Right lobe of liver (tissue), 6 donors: ENCODE data around the gene RNPS1. TPM values are rescaled to one million over a fixed set of nuclear protein-coding genes. Genes with fewer than 3 reads are reported as not detected.

ENCODE experiments used
- ATAC-seq, 4 donors: fragments of 200-7000 bp; cut with Tn5 transposase; one replicate each; pipeline ENCODE4 v1.9.1; 2020; ENCODE audit warnings: mild to moderate bottlenecking in 4 of 4, moderate library complexity in 4 of 4
- DNase-seq, 3 donors: peaks; one replicate each; pipeline ENCODE4 v3.0.0-alpha.2; 2020
- H3K27ac ChIP-seq, 3 donors: fragments of 200-600 bp; one replicate each; pipeline ENCODE4 v1.8.0; 2022
- H3K27me3 ChIP-seq, 2 donors: fragments of 200-600 bp; one replicate each; pipeline ENCODE4 v1.8.0; 2022
- H3K36me3 ChIP-seq, 4 donors: fragments of 200-600 bp; sonication (generic) in 1 of 4; one replicate each; pipeline versions ENCODE4 v1.5.1 to v1.8.0; 2017 to 2022; ENCODE audit warnings: control low read depth in 1 of 4
- H3K4me1 ChIP-seq, 4 donors: fragments of 200-600 bp; sonication (generic) in 1 of 4; one replicate each; pipeline versions ENCODE4 v1.5.1 to v1.8.0; 2017 to 2022; ENCODE audit warnings: control low read depth in 1 of 4
- H3K4me3 ChIP-seq, 3 donors: fragments of 200-600 bp; one replicate each; pipeline ENCODE4 v1.8.0; 2022
- H3K9me3 ChIP-seq, 4 donors: fragments of 200-600 bp; sonication (generic) in 1 of 4; one replicate each; pipeline versions ENCODE4 v1.5.1 to v1.8.0; 2017 to 2022; ENCODE audit warnings: control low read depth in 1 of 4
- CTCF ChIP-seq, 4 donors: fragments of 200-600 bp in 3 of 4; fragments of 450-650 bp in 1 of 4; IDR thresholded peaks; one replicate each; pipeline versions ENCODE4 v1.5.1 to v1.8.0; 2016 to 2022; ENCODE audit warnings: antibody characterized with exemption in 4 of 4, mild to moderate bottlenecking in 2 of 4
- POLR2A ChIP-seq: fragments of 450-650 bp; IDR thresholded peaks from one replicate; pipeline ENCODE4 v1.6.1; 2017; ENCODE audit warnings: antibody characterized with exemption, mild to moderate bottlenecking
- WGBS: methylation state at CpG from one replicate; pipeline ENCODE4 v1.1.6; 2018; ENCODE audit warnings: low coverage, low lambda C conversion rate; ENCODE audit not compliant: insufficient coverage; ENCODE audit errors: missing lambda C conversion rate; 5-methylcytosine and 5-hydroxymethylcytosine counted together
- intact Hi-C, 2 donors: fragments of 100-400 bp; cut with DNase I; formaldehyde crosslinking; loops; one replicate each; pipeline versions ENCODE4 v1.11.2 to v1.14.1; 2022
- total RNA-seq, 6 experiments: library from RNA; depleted of rRNA in 2 of 6; stranded (reverse); fragments of >200 nt in 2 of 6; fragmentation: NEBNext Ultra II Directional in 3 of 6; extraction: Animal tissue kit (Norgen Biotek cat#: 25700) in 3 of 6; gene quantifications; one replicate each; pipeline versions ENCODE4 v1.1.0 to v1.2.4, GENCODE V29; 2016 to 2023
- donor health status: DM: no; HTN: yes; CAD: no.
- donor health status: DM: no; HTN: no; CAD: no.
- donor health status: DM: no; HTN: no; CAD: no.
- donor health status: DM: no; HTN: yes; CAD: no.
- donor health status: DM: no; HTN: yes; CAD: no.

The RNPS1 gene
- total RNA-seq, 6 experiments from 2014 or later = 29.0 to 61.9 (median 38.9) TPM

GRCh38 chr16:2246301-2246885 lies 21.5 kb downstream of the RNPS1 start:
- WGBS = 90% methylated on average over 2 of the region's 18 CpGs
- no peaks in the 10 kb centered on the region for H3K27me3 ChIP-seq
- no peaks in the 10 kb centered on the region for H3K9me3 ChIP-seq
- peaks cover 0 to 50% (median 17%) of the 10 kb centered on the region in 4 donors for H3K36me3 ChIP-seq
- intact Hi-C loops = no loop called here
- no peak overlapping the region for H3K27ac ChIP-seq
- ATAC-seq (no peak), DNase-seq (no peak)
- H3K4me3 ChIP-seq = no peak overlapping the region
- H3K4me1 ChIP-seq = peaks cover 0 to 23% (median 5%) of the 10 kb centered on the region in 4 donors
- TF ChIP-seq POLR2A = no peak

GRCh38 chr16:2244926-2245795 lies 22.8 kb downstream of the RNPS1 start:
- ATAC-seq (peak in 1 of 4 donors; percentile 5), DNase-seq (peak in 1 of 3 donors; percentile 10)
- H3K9me3 ChIP-seq = no peaks in the 10 kb centered on the region
- WGBS = 96% methylated on average over 10 of the region's 30 CpGs
- H3K27ac ChIP-seq = no peak overlapping the region
- peaks cover 0 to 50% (median 18%) of the 10 kb centered on the region in 4 donors for H3K36me3 ChIP-seq
- TF ChIP-seq CTCF (IDR thresholded peaks at IDR 0.05) (no peak), POLR2A (no peak)
- H3K4me1 ChIP-seq = peaks cover 0 to 17% (median 5%) of the 10 kb centered on the region in 4 donors
- no peaks in the 10 kb centered on the region for H3K27me3 ChIP-seq
- intact Hi-C loops = no loop called here
- H3K4me3 ChIP-seq = no peak overlapping the region

- ATAC-seq = peak in 1 of 4 donors; percentile 12
- DNase-seq = peak in 1 of 3 donors; percentile 18
- Histone ChIP-seq H3K36me3 (peaks cover 0 to 50% (median 18%) of the 10 kb centered on the region in 4 donors), H3K27ac (no peak overlapping the region), H3K4me1 (peaks cover 0 to 10% (median 4%) of the 10 kb centered on the region in 4 donors), H3K9me3 (no peaks in the 10 kb centered on the region), H3K4me3 (no peak overlapping the region), H3K27me3 (no peaks in the 10 kb centered on the region)
- intact Hi-C loops = no loop called here
- TF ChIP-seq POLR2A = no peak
- no peak for TF ChIP-seq CTCF (IDR thresholded peaks at IDR 0.05)
- WGBS = 95% methylated on average over 4 of the region's 17 CpGs
Measured at GRCh38 chr16:2244301-2244700, 23.6 kb downstream of the RNPS1 start.

- H3K9me3 ChIP-seq = no peaks in the 10 kb centered on the region
- peaks cover 0 to 50% (median 18%) of the 10 kb centered on the region in 4 donors for H3K36me3 ChIP-seq
- TF ChIP-seq POLR2A (no peak), CTCF (IDR thresholded peaks at IDR 0.05) (no peak)
- DNase-seq = no peak
- ATAC-seq = no peak
- H3K27ac ChIP-seq = no peak overlapping the region
- peaks cover 0 to 5% (median 2%) of the 10 kb centered on the region in 4 donors for H3K4me1 ChIP-seq
- H3K27me3 ChIP-seq = no peaks in the 10 kb centered on the region
- 86% methylated on average over 8 of the region's 11 CpGs for WGBS
- intact Hi-C loops = no loop called here
- H3K4me3 ChIP-seq = no peak overlapping the region
Measured at GRCh38 chr16:2243781-2244180, 24.1 kb downstream of the RNPS1 start.

- TF ChIP-seq CTCF (IDR thresholded peaks at IDR 0.05) (no peak), POLR2A (no peak)
- H3K4me1 ChIP-seq = no peaks in the 10 kb centered on the region
- WGBS = no CpG with 5 or more reads among the region's 19 CpGs
- peaks cover 0 to 50% (median 18%) of the 10 kb centered on the region in 4 donors for H3K36me3 ChIP-seq
- no peaks in the 10 kb centered on the region for H3K9me3 ChIP-seq
- intact Hi-C loops = no loop called here
- DNase-seq (no peak), ATAC-seq (no peak)
- no peaks in the 10 kb centered on the region for H3K27me3 ChIP-seq
- no peak overlapping the region for H3K27ac ChIP-seq
- no peak overlapping the region for H3K4me3 ChIP-seq
Measured at GRCh38 chr16:2243031-2243528, 24.8 kb downstream of the RNPS1 start.
